ENCODE results near the gene PACSIN1. TPM values are rescaled to one million over a fixed set of nuclear protein-coding genes. Genes with fewer than 3 reads are reported as not detected.

PACSIN1 gene
- total and polyA plus RNA-seq, 2 experiments from 2014 or later, result 12.1 to 20.3 TPM

DNA sequence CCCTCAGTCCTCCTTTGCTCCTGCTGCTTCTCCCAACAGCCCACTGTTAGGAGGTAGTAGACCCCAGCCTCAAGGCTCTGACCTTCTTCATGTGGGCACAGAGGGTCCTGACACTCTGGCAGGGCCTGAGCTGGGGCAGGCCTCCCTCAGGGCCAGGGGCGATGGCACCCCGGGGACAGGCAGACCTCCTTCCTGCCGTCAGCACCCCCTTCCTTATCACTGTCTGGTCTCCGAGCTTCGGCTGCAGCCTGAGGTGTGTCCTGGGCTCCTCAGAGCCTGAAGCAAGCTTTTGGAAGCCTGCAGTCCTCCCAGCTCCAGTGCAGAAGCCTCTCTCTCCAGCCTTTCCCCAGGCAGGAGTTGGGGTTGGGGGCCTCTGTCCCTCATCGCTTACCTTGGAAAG, 68.3 kb downstream of the PACSIN1 start:
- H3K4me1 ChIP-seq (ENCODE audit: low read depth), result no peaks in the 10 kb centered on the region
- no peaks in the 10 kb centered on the region for H3K9me3 ChIP-seq (ENCODE audit: low read depth)
- DNase-seq (ENCODE audit: low read depth in 1 of 2, low spot score in 1 of 2), result no peak
- TF ChIP-seq, protein P1, sequence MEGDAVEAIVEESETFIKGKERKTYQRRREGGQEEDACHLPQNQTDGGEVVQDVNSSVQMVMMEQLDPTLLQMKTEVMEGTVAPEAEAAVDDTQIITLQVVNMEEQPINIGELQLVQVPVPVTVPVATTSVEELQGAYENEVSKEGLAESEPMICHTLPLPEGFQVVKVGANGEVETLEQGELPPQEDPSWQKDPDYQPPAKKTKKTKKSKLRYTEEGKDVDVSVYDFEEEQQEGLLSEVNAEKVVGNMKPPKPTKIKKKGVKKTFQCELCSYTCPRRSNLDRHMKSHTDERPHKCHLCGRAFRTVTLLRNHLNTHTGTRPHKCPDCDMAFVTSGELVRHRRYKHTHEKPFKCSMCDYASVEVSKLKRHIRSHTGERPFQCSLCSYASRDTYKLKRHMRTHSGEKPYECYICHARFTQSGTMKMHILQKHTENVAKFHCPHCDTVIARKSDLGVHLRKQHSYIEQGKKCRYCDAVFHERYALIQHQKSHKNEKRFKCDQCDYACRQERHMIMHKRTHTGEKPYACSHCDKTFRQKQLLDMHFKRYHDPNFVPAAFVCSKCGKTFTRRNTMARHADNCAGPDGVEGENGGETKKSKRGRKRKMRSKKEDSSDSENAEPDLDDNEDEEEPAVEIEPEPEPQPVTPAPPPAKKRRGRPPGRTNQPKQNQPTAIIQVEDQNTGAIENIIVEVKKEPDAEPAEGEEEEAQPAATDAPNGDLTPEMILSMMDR (IDR thresholded peaks at IDR 0.05; ENCODE audit: low read depth, low read length), result no peak
- H3K27me3 ChIP-seq, result no peaks in the 10 kb centered on the region
- H3K36me3 ChIP-seq, result no peaks in the 10 kb centered on the region
- no peak overlapping the region for H3K27ac ChIP-seq
- H3K4me3 ChIP-seq, result no peak overlapping the region

DNA sequence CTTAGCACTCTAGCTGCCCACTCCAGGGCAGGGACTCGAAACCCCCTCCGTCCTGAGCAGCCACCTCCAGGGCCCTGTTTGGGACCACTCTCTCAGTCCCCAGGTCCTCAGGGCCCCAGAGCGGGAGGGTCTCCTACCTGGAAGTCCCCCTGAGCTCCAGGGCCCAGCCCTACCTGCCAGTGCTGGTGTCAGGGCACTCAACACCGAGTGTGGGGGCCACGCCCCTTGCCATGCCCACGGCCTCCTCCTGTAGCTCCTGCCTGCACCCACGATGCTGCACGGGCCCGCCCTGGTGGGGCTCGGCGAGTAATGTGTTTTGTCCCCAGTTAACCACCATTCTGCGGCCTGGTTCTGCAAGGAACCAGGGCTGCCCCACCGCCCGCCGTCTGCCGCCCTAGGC, 68.8 kb downstream of the PACSIN1 start:
- Histone ChIP-seq H3K9me3 (ENCODE audit: low read depth) (no peaks in the 10 kb centered on the region), H3K27me3 (no peaks in the 10 kb centered on the region), H3K27ac (no peak overlapping the region), H3K4me3 (no peak overlapping the region), H3K36me3 (no peaks in the 10 kb centered on the region), H3K4me1 (ENCODE audit: low read depth) (no peaks in the 10 kb centered on the region)
- TF ChIP-seq, protein P1 (IDR thresholded peaks at IDR 0.05; ENCODE audit: low read depth, low read length), result no peak
- no peak for DNase-seq (ENCODE audit: low read depth in 1 of 2, low spot score in 1 of 2)

DNA sequence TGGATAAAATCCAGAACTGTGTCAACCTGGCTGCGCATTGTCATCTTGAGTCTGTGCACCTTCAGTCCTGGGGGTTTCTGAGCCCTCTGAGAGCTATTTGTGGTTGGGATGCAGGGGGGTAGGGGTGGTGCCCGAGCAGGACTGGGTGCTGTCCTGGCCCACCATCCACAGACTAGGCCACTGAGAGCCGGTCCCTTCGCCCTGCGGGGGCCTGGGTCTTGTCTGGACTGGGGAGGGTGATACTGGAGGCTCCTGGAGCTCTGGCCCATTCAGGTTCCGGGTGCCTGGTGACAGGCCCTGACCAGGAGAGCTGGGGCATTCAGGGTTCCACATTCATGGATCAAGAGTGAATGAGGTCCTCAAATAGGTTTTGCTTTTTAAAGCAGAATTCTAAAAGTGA, 69.3 kb downstream of the PACSIN1 start:
- H3K36me3 ChIP-seq, result no peaks in the 10 kb centered on the region
- TF ChIP-seq, protein P1 (IDR thresholded peaks at IDR 0.05; ENCODE audit: low read depth, low read length), result no peak
- no peak for DNase-seq (ENCODE audit: low read depth in 1 of 2, low spot score in 1 of 2)
- no peaks in the 10 kb centered on the region for H3K9me3 ChIP-seq (ENCODE audit: low read depth)
- no peak overlapping the region for H3K4me3 ChIP-seq
- no peaks in the 10 kb centered on the region for H3K4me1 ChIP-seq (ENCODE audit: low read depth)
- H3K27me3 ChIP-seq, result no peaks in the 10 kb centered on the region
- H3K27ac ChIP-seq, result no peak overlapping the region

DNA sequence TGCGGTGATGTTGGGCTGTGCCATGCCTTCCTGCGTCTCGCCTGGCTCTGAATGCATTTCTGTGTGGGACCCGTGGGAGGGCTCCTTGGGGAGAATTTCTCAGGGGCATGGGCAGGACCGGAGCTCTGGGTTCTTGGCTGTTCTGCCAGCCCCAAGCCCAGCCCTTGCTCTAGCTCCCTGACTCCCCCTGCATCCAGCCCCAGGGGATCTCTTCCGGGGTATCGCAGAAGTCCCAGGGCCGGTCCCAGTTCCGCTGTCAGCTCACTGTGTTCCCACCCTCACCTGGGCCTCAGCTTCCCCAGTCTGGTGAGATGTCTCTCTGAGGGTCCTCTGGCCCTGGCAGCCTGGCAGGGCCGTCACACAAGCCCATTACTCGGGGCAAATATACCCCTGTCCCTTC, 69.8 kb downstream of the PACSIN1 start:
- DNase-seq (ENCODE audit: low read depth in 1 of 2, low spot score in 1 of 2), result no peak
- TF ChIP-seq, protein P1 (IDR thresholded peaks at IDR 0.05; ENCODE audit: low read depth, low read length), result no peak
- Histone ChIP-seq H3K9me3 (ENCODE audit: low read depth) (no peaks in the 10 kb centered on the region), H3K36me3 (no peaks in the 10 kb centered on the region), H3K27me3 (no peaks in the 10 kb centered on the region), H3K4me3 (no peak overlapping the region), H3K27ac (no peak overlapping the region), H3K4me1 (ENCODE audit: low read depth) (no peaks in the 10 kb centered on the region)

DNA sequence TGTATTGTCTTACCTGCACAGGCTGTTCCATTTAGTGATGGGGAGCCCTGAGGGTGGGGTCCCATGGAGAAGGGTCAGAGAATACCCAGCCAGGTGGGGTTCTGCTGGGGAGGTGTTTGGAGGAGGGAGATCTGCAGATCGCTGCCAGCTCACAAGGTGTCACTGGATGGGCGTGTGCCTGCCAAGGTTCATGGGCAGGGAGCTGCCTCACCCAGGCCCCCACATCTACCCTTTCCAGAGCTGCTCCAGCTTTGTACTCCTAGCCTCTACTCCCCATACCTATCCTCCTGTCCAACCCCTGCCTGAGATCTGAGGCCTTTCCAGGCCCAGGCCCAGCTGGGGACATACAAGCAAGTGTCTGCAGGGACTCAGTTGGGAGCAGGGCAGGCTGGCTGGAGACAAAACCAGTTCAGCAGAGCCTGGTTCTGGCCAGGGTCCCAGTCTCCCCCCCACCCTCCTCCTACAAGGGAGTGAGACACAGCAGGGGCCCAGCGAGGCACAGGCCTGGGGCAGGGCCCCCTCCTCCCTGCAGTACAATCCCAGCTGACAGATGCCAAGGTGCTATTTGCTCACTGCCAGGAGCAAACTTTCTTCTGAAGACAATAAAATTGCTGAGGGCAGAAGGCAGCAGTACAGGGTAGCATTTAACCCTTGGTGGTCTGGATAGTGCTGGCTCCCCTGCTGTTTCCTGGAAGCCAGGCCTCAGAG, 70.5 kb downstream of the PACSIN1 start:
- Histone ChIP-seq H3K4me1 (ENCODE audit: low read depth) (no peaks in the 10 kb centered on the region), H3K27me3 (no peaks in the 10 kb centered on the region), H3K4me3 (no peak overlapping the region), H3K9me3 (ENCODE audit: low read depth) (no peaks in the 10 kb centered on the region), H3K36me3 (no peaks in the 10 kb centered on the region), H3K27ac (no peak overlapping the region)
- TF ChIP-seq, protein P1 (IDR thresholded peaks at IDR 0.05; ENCODE audit: low read depth, low read length), result no peak
- DNase-seq (ENCODE audit: low read depth in 1 of 2, low spot score in 1 of 2), result no peak
